CD4-positive, alpha-beta T cell (primary cell): ENCODE measurements around the gene ZSCAN25. TPM values are rescaled to one million over a fixed set of nuclear protein-coding genes. Genes with fewer than 3 reads are reported as not detected.
"Not testable (repeated sequence)": the region's sequence is repeated elsewhere in the genome, so short reads cannot be mapped to it uniquely, and the experiment has no call there.

Source experiments
- ATAC-seq: fragments of 200-7000 bp; cut with Tn5 transposase; one replicate; pipeline ENCODE4 v1.10.0; 2022; ENCODE audit warnings: mild to moderate bottlenecking; ENCODE audit not compliant: poor library complexity
- CTCF ChIA-PET: fragments of 350-600 bp; sonication (Branson Sonifier 250); formaldehyde crosslinking; loops from one replicate; lab custom pipeline; 2021; ENCODE audit warnings: antibody characterized with exemption, inconsistent platforms; lab: Charles Lee
- POLR2A ChIA-PET: fragments of 350-600 bp; sonication (Branson Sonifier 250); formaldehyde crosslinking; loops from one replicate; lab custom pipeline; 2021; ENCODE audit warnings: antibody characterized with exemption, inconsistent platforms; lab: Charles Lee
- DNase-seq, 14 experiments: peaks; one replicate each; pipeline ENCODE4 v3.0.0-alpha.2; 2013 to 2020; ENCODE audit warnings: mixed read lengths in 2 of 14
- H3K27ac ChIP-seq, 2 donors: one replicate each; pipeline versions ENCODE4 v1.5.1 to v1.7.0; 2013; ENCODE audit warnings: low read length in 2 of 2, low read depth in 1 of 2, mild to moderate bottlenecking in 1 of 2
- H3K27me3 ChIP-seq, 2 experiments: 1 replicate in 1 of 2; 2 replicates in 1 of 2; pipeline versions ENCODE4 v1.6.1 to v1.7.0; 2013; ENCODE audit warnings: low read length in 2 of 2, control low read depth in 1 of 2, mild to moderate bottlenecking in 1 of 2, moderate library complexity in 1 of 2; ENCODE audit not compliant: insufficient read depth in 2 of 2, control insufficient read depth in 1 of 2
- H3K36me3 ChIP-seq: one replicate; pipeline ENCODE4 v1.6.1; 2013; ENCODE audit warnings: low read length, control low read depth; ENCODE audit not compliant: insufficient read depth
- H3K4me1 ChIP-seq: one replicate; pipeline ENCODE4 v1.6.1; 2013; ENCODE audit warnings: low read length, control low read depth; ENCODE audit not compliant: insufficient read depth
- H3K4me3 ChIP-seq: one replicate; pipeline ENCODE4 v1.5.1; 2013; ENCODE audit warnings: mild to moderate bottlenecking, low read length, moderate library complexity
- H3K9me3 ChIP-seq, 2 experiments: 1 replicate in 1 of 2; 2 replicates in 1 of 2; pipeline versions ENCODE4 v1.6.1 to v1.7.0; 2013; ENCODE audit warnings: low read length in 2 of 2, mild to moderate bottlenecking in 2 of 2, control low read depth in 1 of 2, moderate library complexity in 1 of 2; ENCODE audit not compliant: control insufficient read depth in 1 of 2, insufficient read depth in 1 of 2
- H3K27ac Mint-ChIP-seq: one replicate; pipeline ENCODE4 v1.8.0; 2020; ENCODE audit warnings: mixed read lengths
- H3K27me3 Mint-ChIP-seq: one replicate; pipeline ENCODE4 v1.8.0; 2021; ENCODE audit warnings: mixed read lengths
- H3K36me3 Mint-ChIP-seq: one replicate; pipeline ENCODE4 v1.8.0; 2021; ENCODE audit warnings: low read depth, mixed read lengths
- H3K4me1 Mint-ChIP-seq: one replicate; pipeline ENCODE4 v1.8.0; 2021; ENCODE audit warnings: low read depth, mixed read lengths
- H3K4me3 Mint-ChIP-seq: one replicate; pipeline ENCODE4 v1.8.0; 2020; ENCODE audit warnings: mild to moderate bottlenecking, mixed read lengths
- H3K9me3 Mint-ChIP-seq: one replicate; pipeline ENCODE4 v1.8.0; 2020; ENCODE audit warnings: mixed read lengths
- intact Hi-C, 2 experiments: fragments of 100-400 bp; cut with DNase I in 1 of 2; cut with micrococcal nuclease in 1 of 2; formaldehyde crosslinking; loops; one replicate each; pipeline versions ENCODE4 v1.15.1 to v1.9.0; 2023 to 2025; cut with DNase I, micrococcal nuclease
- total RNA-seq, 174 experiments: library from RNA in 2 of 174; stranded (reverse) in 2 of 174; gene quantifications; one replicate each; pipeline ENCODE4 v1.2.3 and lab custom pipeline; 2021 to 2026
- TF ChIP-seq, protein P1 (sequence below): fragments of 200-600 bp; IDR thresholded peaks from one replicate; pipeline ENCODE4 v1.8.0; 2022; ENCODE audit warnings: antibody characterized with exemption, mild to moderate bottlenecking

The ZSCAN25 gene
- total RNA-seq, 2 experiments from 2014 or later = 41.5 to 44.2 TPM

DNA sequence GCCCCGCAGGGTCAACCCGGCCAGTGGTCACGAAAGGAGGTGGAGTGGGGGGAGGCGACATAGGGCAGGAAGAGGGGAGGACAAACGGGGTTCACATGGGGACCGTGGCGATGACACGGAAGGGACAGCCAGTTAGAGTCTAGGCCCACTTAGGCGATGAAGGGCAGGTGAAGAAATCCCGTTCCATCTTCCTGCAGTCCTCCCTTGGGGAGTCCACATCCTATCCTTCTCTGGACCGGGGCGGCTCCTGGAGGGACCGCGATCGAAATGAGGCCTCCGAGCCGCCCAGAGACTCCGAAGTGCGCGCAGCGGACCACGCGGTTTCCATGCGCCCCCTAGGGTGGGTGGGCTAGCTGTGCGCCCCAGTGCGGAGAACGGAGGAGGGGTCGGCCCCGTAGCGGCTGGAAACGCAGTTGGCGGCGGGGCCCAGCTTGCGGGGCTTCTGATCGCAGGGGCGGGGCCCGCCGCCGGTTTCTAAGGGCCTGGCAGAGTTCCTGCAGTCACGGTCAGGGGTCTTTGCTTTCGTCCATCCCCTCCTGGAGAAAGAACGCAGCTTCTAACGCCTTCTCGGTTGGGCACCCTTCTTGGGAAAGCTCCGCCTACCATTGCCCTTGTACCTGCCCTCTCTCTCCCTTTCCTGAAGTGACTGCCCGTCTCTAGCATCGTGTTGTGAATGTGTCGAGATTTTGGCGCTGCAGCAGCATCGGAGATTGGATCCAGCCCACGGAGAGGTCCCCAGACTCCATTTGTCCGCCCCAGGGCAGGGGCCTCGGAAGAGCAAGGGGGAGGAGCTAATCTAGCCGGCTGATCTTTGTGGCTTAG lies 36.6 kb upstream of the ZSCAN25 start:
- Histone ChIP-seq H3K36me3 (no peaks in the 10 kb centered on the region), H3K4me1 (peaks cover 14% of the 10 kb centered on the region), H3K27ac (no peak overlapping the region), H3K27me3 (no peaks in the 10 kb centered on the region), H3K4me3 (peak overlapping the region; percentile 57), H3K9me3 (no peaks in the 10 kb centered on the region)
- peak; percentile 32 to 78 (median 58) for DNase-seq
- POLR2A ChIA-PET = interaction anchor here (0.8 to 3.5 kb wide), 12 partner anchors 21 to 848 kb away, joined by 3 to 36 read pairs (median 4); partner anchors contain the start of genes BUD31, PDAP1, ZKSCAN1 and ZKSCAN5
- CTCF ChIA-PET = interaction anchor here (1.1 to 1.2 kb wide), 2 partner anchors 76 to 173 kb away, joined by 3 to 5 read pairs; partner anchors contain the start of gene ZKSCAN5
- Mint-ChIP-seq H3K27ac (peak overlapping the region; percentile 73), H3K27me3 (no peaks in the 10 kb centered on the region), H3K4me1 (peaks cover 26% of the 10 kb centered on the region), H3K9me3 (no peaks in the 10 kb centered on the region), H3K4me3 (peak overlapping the region; percentile 92), H3K36me3 (no peaks in the 10 kb centered on the region)
- intact Hi-C loops = loop anchor here (1.0 to 5.0 kb wide), 2 partner anchors 142 to 213 kb away; partner anchors contain the start of genes CPSF4 (in 1 of the 2) and PTCD1 (in 1 of the 2)
- peak; percentile 90 for ATAC-seq
- TF ChIP-seq, protein P1, sequence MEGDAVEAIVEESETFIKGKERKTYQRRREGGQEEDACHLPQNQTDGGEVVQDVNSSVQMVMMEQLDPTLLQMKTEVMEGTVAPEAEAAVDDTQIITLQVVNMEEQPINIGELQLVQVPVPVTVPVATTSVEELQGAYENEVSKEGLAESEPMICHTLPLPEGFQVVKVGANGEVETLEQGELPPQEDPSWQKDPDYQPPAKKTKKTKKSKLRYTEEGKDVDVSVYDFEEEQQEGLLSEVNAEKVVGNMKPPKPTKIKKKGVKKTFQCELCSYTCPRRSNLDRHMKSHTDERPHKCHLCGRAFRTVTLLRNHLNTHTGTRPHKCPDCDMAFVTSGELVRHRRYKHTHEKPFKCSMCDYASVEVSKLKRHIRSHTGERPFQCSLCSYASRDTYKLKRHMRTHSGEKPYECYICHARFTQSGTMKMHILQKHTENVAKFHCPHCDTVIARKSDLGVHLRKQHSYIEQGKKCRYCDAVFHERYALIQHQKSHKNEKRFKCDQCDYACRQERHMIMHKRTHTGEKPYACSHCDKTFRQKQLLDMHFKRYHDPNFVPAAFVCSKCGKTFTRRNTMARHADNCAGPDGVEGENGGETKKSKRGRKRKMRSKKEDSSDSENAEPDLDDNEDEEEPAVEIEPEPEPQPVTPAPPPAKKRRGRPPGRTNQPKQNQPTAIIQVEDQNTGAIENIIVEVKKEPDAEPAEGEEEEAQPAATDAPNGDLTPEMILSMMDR = peak; percentile 54

DNA sequence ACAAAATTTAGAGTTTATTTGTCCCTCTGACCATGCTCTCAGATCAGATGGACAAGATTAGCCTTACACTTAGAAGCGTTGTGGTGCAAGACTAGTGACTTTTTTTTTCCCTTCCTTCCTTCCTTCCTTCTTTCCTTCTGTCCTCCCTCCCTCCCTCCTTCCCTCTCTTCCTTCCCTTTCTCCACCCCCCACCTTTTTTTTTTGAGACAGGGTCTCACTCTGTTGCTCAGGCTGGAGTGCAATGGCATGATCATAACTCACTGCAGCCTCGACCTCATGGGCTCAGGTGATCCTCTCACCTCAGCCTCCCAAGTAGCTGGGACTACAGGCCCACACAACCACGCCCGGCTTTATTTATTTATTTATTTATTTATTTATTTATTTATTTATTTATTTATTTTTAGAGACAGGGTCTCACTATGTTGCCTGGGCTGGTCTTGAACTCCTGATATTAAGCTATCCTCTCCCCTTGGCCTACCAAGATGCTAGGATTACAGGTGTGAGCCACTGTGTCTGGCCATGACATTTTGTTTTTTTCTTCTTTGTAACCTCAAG lies 35.9 kb upstream of the ZSCAN25 start:
- Histone ChIP-seq H3K4me1 (peaks cover 14% of the 10 kb centered on the region), H3K4me3 (peak overlapping the region; percentile 57)
- not testable (repeated sequence) for ATAC-seq, H3K27me3 ChIP-seq, H3K36me3 Mint-ChIP-seq, H3K9me3 Mint-ChIP-seq, DNase-seq, H3K9me3 ChIP-seq, H3K36me3 ChIP-seq, H3K27ac ChIP-seq, H3K27me3 Mint-ChIP-seq
- CTCF ChIA-PET = interaction anchor here (1.1 to 1.2 kb wide), 2 partner anchors 76 to 173 kb away, joined by 3 to 5 read pairs; partner anchors contain the start of gene ZKSCAN5
- peak overlapping the region; percentile 92 for H3K4me3 Mint-ChIP-seq
- H3K4me1 Mint-ChIP-seq = peaks cover 26% of the 10 kb centered on the region
- H3K27ac Mint-ChIP-seq = peak overlapping the region; percentile 73
- POLR2A ChIA-PET = interaction anchor here (0.7 to 3.5 kb wide), 12 partner anchors 22 to 847 kb away, joined by 3 to 36 read pairs (median 4); partner anchors contain the start of genes BUD31, PDAP1, ZKSCAN1 and ZKSCAN5
- intact Hi-C loops = loop anchor here (1.0 to 5.0 kb wide), 2 partner anchors 143 to 214 kb away; partner anchors contain the start of genes CPSF4 (in 1 of the 2) and PTCD1 (in 1 of the 2)

DNA sequence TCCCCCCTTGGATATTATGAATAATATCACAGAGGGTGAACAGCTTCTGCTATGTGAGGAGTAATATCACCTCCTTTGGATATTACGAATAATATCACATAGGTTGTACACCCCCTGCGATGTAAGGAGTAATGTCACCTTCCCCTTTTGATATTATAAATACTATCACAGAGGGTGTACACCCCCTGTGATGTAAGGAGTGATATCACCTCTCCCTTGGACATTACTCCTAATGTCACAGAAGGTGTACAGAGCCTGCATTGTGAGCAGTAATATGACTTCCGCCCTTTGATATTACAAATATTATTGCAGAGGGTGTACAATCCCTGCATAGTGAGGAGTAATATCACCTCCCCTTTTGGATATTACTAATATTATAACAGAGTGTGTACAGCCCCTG lies 27.9 kb upstream of the ZSCAN25 start:
- no peaks in the 10 kb centered on the region for H3K9me3 ChIP-seq
- TF ChIP-seq, protein P1 = no peak
- H3K4me1 Mint-ChIP-seq = no peaks in the 10 kb centered on the region
- H3K27ac ChIP-seq = no peak overlapping the region
- intact Hi-C loops = no loop called here
- H3K27me3 ChIP-seq = no peaks in the 10 kb centered on the region
- CTCF ChIA-PET = no interaction called here
- H3K27ac Mint-ChIP-seq = no peak overlapping the region
- H3K36me3 ChIP-seq = no peaks in the 10 kb centered on the region
- H3K9me3 Mint-ChIP-seq = no peaks in the 10 kb centered on the region
- POLR2A ChIA-PET = no interaction called here
- DNase-seq (no peak), ATAC-seq (no peak)
- peaks cover 6% of the 10 kb centered on the region for H3K27me3 Mint-ChIP-seq
- no peaks in the 10 kb centered on the region for H3K4me1 ChIP-seq
- H3K4me3 Mint-ChIP-seq = no peak overlapping the region
- H3K36me3 Mint-ChIP-seq = no peaks in the 10 kb centered on the region
- H3K4me3 ChIP-seq = no peak overlapping the region
